ENCODE results near the gene FRMPD4.

DNA sequence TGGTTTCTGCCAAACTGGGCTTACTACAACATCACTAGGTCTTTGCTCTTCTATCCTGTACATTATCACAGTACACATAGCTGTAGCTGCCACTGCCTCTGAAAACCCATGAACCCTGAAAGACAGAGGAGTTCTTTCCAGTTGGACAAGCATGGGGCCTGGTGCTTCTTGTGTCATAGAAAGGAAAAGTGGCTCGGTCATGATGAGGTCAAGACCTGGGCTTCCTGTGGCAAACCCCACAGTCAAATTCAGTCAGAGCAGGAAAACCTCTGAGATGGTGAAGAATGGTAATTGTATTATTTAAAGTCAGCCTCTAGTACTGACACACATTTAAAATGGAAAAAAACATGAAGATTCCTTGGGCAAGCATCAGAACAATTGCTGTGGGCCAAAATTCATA lies 519.6 kb downstream of the FRMPD4 start:
- TF ChIP-seq, protein P1, sequence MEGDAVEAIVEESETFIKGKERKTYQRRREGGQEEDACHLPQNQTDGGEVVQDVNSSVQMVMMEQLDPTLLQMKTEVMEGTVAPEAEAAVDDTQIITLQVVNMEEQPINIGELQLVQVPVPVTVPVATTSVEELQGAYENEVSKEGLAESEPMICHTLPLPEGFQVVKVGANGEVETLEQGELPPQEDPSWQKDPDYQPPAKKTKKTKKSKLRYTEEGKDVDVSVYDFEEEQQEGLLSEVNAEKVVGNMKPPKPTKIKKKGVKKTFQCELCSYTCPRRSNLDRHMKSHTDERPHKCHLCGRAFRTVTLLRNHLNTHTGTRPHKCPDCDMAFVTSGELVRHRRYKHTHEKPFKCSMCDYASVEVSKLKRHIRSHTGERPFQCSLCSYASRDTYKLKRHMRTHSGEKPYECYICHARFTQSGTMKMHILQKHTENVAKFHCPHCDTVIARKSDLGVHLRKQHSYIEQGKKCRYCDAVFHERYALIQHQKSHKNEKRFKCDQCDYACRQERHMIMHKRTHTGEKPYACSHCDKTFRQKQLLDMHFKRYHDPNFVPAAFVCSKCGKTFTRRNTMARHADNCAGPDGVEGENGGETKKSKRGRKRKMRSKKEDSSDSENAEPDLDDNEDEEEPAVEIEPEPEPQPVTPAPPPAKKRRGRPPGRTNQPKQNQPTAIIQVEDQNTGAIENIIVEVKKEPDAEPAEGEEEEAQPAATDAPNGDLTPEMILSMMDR (conservative IDR thresholded peaks at IDR 0.05 in 1 of 2, IDR thresholded peaks at IDR 0.05 in 1 of 2; ENCODE audit: extremely low read depth in 1 of 2, insufficient read depth in 1 of 2, low read depth in 1 of 2, low read length in 2 of 2): no peak
- no peak for TF ChIP-seq EZH2 (IDR thresholded peaks at IDR 0.05; ENCODE audit: borderline replicate concordance, low read length)

Measured in mammary epithelial cell (primary cell).